ENCODE results near the gene TIMMDC1.

GRCh38 chr3:119457246-119457645, 41.1 kb upstream of the TIMMDC1 start:
- TF ChIP-seq CTCF (IDR thresholded peaks at IDR 0.05 in 4 of 5, conservative IDR thresholded peaks at IDR 0.05 in 1 of 5) = no peak
- TF ChIP-seq POLR2A (IDR thresholded peaks at IDR 0.05) = no peak

Data from gastrocnemius medialis (tissue), 4 donors.